ENCODE results near the gene CPT1B.

CPT1B gene

GRCh38 chr22:50563413-50564160 is 14.6 kb downstream of the CPT1B start:
- H3K9me3 ChIP-seq (ENCODE audit: insufficient read depth, low read length): no peaks in the 10 kb centered on the region
- H3K27me3 ChIP-seq (ENCODE audit: insufficient read depth, insufficient read length): peaks cover 23% of the 10 kb centered on the region
- H3K4me1 ChIP-seq (ENCODE audit: insufficient read depth, insufficient read length): peaks cover 3% of the 10 kb centered on the region
- no peak for TF ChIP-seq YY1 (IDR thresholded peaks at IDR 0.05; ENCODE audit: insufficient read depth, insufficient read length)
- TF ChIP-seq SUZ12 (IDR thresholded peaks at IDR 0.05; ENCODE audit: extremely low read depth, insufficient read depth, insufficient read length): no peak
- no peak for TF ChIP-seq ZNF274 (IDR thresholded peaks at IDR 0.05; ENCODE audit: low read depth, low read length)
- peaks cover 9% of the 10 kb centered on the region for H3K36me3 ChIP-seq (ENCODE audit: insufficient read depth, insufficient read length, low read length)
- peak overlapping the region; percentile 59 for H3K9ac ChIP-seq (ENCODE audit: insufficient read length, low read depth)
- peak overlapping the region; percentile 46 for H3K4me3 ChIP-seq (ENCODE audit: insufficient read length, low read depth)
- DNase-seq (ENCODE audit: low read depth, low spot score): no peak

- H3K4me1 ChIP-seq (ENCODE audit: insufficient read depth, insufficient read length): peaks cover 3% of the 10 kb centered on the region
- peak within 1 kb of the TSS; percentile 59 for H3K9ac ChIP-seq (ENCODE audit: insufficient read length, low read depth)
- DNase-seq (ENCODE audit: low read depth, low spot score): peak; percentile 86
- peaks cover 3% of the 10 kb centered on the region for H3K36me3 ChIP-seq (ENCODE audit: insufficient read depth, insufficient read length, low read length)
- no peak for TF ChIP-seq ZNF274 (IDR thresholded peaks at IDR 0.05; ENCODE audit: low read depth, low read length)
- TF ChIP-seq SUZ12 (IDR thresholded peaks at IDR 0.05; ENCODE audit: extremely low read depth, insufficient read depth, insufficient read length): no peak
- no peak for TF ChIP-seq YY1 (IDR thresholded peaks at IDR 0.05; ENCODE audit: insufficient read depth, insufficient read length)
- H3K27me3 ChIP-seq (ENCODE audit: insufficient read depth, insufficient read length): peaks cover 23% of the 10 kb centered on the region
- H3K4me3 ChIP-seq (ENCODE audit: insufficient read length, low read depth): peak within 1 kb of the TSS; percentile 46
- no peaks in the 10 kb centered on the region for H3K9me3 ChIP-seq (ENCODE audit: insufficient read depth, low read length)
Measured at GRCh38 chr22:50562523-50563412, 15.5 kb downstream of the CPT1B start, which contains the start of gene SYCE3. Gene SYCE3 (minus strand): TSS chr22:50562919. CDS start chr22:50556405, 6,514 bp downstream.

- no peak overlapping the region for H3K4me3 ChIP-seq (ENCODE audit: insufficient read length, low read depth)
- H3K27me3 ChIP-seq (ENCODE audit: insufficient read depth, insufficient read length): peaks cover 23% of the 10 kb centered on the region
- no peaks in the 10 kb centered on the region for H3K9me3 ChIP-seq (ENCODE audit: insufficient read depth, low read length)
- peaks cover 3% of the 10 kb centered on the region for H3K4me1 ChIP-seq (ENCODE audit: insufficient read depth, insufficient read length)
- no peaks in the 10 kb centered on the region for H3K36me3 ChIP-seq (ENCODE audit: insufficient read depth, insufficient read length, low read length)
- H3K9ac ChIP-seq (ENCODE audit: insufficient read length, low read depth): no peak overlapping the region
- TF ChIP-seq ZNF274 (IDR thresholded peaks at IDR 0.05; ENCODE audit: low read depth, low read length) (no peak), YY1 (IDR thresholded peaks at IDR 0.05; ENCODE audit: insufficient read depth, insufficient read length) (no peak), SUZ12 (IDR thresholded peaks at IDR 0.05; ENCODE audit: extremely low read depth, insufficient read depth, insufficient read length) (no peak)
- no peak for DNase-seq (ENCODE audit: low read depth, low spot score)
Measured at GRCh38 chr22:50561401-50562358, 16.5 kb downstream of the CPT1B start.

GRCh38 chr22:50560034-50560433 is 18.2 kb downstream of the CPT1B start:
- Histone ChIP-seq H3K4me3 (ENCODE audit: insufficient read length, low read depth) (no peak overlapping the region), H3K36me3 (ENCODE audit: insufficient read depth, insufficient read length, low read length) (no peaks in the 10 kb centered on the region), H3K9me3 (ENCODE audit: insufficient read depth, low read length) (no peaks in the 10 kb centered on the region), H3K9ac (ENCODE audit: insufficient read length, low read depth) (no peak overlapping the region), H3K27me3 (ENCODE audit: insufficient read depth, insufficient read length) (peaks cover 21% of the 10 kb centered on the region), H3K4me1 (ENCODE audit: insufficient read depth, insufficient read length) (peaks cover 3% of the 10 kb centered on the region)
- TF ChIP-seq YY1 (IDR thresholded peaks at IDR 0.05; ENCODE audit: insufficient read depth, insufficient read length): no peak
- no peak for TF ChIP-seq ZNF274 (IDR thresholded peaks at IDR 0.05; ENCODE audit: low read depth, low read length)
- TF ChIP-seq SUZ12 (IDR thresholded peaks at IDR 0.05; ENCODE audit: extremely low read depth, insufficient read depth, insufficient read length): no peak
- DNase-seq (ENCODE audit: low read depth, low spot score): no peak

- no peak overlapping the region for H3K9ac ChIP-seq (ENCODE audit: insufficient read length, low read depth)
- no peak overlapping the region for H3K4me3 ChIP-seq (ENCODE audit: insufficient read length, low read depth)
- H3K4me1 ChIP-seq (ENCODE audit: insufficient read depth, insufficient read length): peaks cover 2% of the 10 kb centered on the region
- H3K36me3 ChIP-seq (ENCODE audit: insufficient read depth, insufficient read length, low read length): no peaks in the 10 kb centered on the region
- TF ChIP-seq YY1 (IDR thresholded peaks at IDR 0.05; ENCODE audit: insufficient read depth, insufficient read length) (no peak), SUZ12 (IDR thresholded peaks at IDR 0.05; ENCODE audit: extremely low read depth, insufficient read depth, insufficient read length) (no peak), ZNF274 (IDR thresholded peaks at IDR 0.05; ENCODE audit: low read depth, low read length) (no peak)
- no peak for DNase-seq (ENCODE audit: low read depth, low spot score)
- H3K27me3 ChIP-seq (ENCODE audit: insufficient read depth, insufficient read length): no peaks in the 10 kb centered on the region
- H3K9me3 ChIP-seq (ENCODE audit: insufficient read depth, low read length): no peaks in the 10 kb centered on the region
Measured at GRCh38 chr22:50556703-50557102, 21.5 kb downstream of the CPT1B start.

- Histone ChIP-seq H3K9me3 (ENCODE audit: insufficient read depth, low read length) (no peaks in the 10 kb centered on the region), H3K9ac (ENCODE audit: insufficient read length, low read depth) (no peak overlapping the region), H3K36me3 (ENCODE audit: insufficient read depth, insufficient read length, low read length) (no peaks in the 10 kb centered on the region), H3K4me1 (ENCODE audit: insufficient read depth, insufficient read length) (no peaks in the 10 kb centered on the region), H3K27me3 (ENCODE audit: insufficient read depth, insufficient read length) (no peaks in the 10 kb centered on the region), H3K4me3 (ENCODE audit: insufficient read length, low read depth) (no peak overlapping the region)
- TF ChIP-seq SUZ12 (IDR thresholded peaks at IDR 0.05; ENCODE audit: extremely low read depth, insufficient read depth, insufficient read length): no peak
- no peak for TF ChIP-seq YY1 (IDR thresholded peaks at IDR 0.05; ENCODE audit: insufficient read depth, insufficient read length)
- TF ChIP-seq ZNF274 (IDR thresholded peaks at IDR 0.05; ENCODE audit: low read depth, low read length): no peak
- no peak for DNase-seq (ENCODE audit: low read depth, low spot score)
Measured at GRCh38 chr22:50553310-50553709, 24.9 kb downstream of the CPT1B start.

All from NT2/D1 (cell line).